ENCODE results near the gene RELN.
"Not testable (repeated sequence)": the region's sequence is repeated elsewhere in the genome, so short reads cannot be mapped to it uniquely, and the experiment has no call there.

The RELN gene

GRCh38 chr7:103989200-103989784, at the start of gene RELN:
TSS of gene RELN (minus strand) at chr7:103989658. CDS start at chr7:103989356, 302 bp downstream.
- no peak for DNase-seq

- no peak for DNase-seq
Observed at GRCh38 chr7:104038136-104038535, 48.7 kb upstream of the RELN start.

DNA sequence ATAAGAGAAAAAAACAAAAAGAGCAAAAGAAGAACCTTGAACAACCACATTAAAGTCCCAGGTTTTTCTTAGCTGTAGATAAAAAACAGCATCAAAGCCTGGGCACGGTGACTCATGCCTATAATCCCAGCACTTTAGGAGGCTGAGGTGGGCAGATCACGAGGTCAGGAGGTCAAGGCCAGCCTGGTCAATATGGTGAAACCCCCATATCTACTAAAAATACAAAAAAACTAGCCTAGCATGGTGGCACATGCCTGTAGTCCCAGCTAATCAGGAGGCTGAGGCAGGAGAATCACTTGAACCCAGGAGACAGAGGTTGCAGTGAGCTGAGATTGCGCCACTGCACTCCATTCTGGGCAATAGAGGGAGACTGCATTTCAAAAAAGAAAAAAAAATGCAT, 47.4 kb upstream of the RELN start:
- DNase-seq, result not testable (repeated sequence)

GRCh38 chr7:104035351-104035750, 45.9 kb upstream of the RELN start:
- no peak for DNase-seq

DNA sequence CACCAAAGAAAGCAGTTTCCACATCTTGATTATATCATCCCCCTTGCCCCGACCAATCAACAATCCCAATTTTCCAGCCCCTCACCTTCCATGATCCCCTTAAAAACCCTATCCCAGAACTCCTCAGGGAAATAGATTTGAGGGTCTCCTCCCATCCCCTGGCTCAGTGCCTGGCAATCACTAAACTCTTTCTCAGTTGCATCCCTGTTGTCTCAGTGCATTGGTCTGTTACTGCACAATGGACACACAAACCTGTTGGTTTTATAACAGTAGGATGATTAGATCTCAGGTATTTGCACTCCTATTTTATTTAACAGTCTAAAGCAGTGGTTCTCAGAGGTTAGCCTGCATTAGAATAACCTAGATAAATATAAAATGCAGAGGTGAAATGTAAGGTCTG, 45.2 kb upstream of the RELN start:
- no peak for DNase-seq

GRCh38 chr7:104033837-104034236, 44.4 kb upstream of the RELN start:
- no peak for DNase-seq

DNA sequence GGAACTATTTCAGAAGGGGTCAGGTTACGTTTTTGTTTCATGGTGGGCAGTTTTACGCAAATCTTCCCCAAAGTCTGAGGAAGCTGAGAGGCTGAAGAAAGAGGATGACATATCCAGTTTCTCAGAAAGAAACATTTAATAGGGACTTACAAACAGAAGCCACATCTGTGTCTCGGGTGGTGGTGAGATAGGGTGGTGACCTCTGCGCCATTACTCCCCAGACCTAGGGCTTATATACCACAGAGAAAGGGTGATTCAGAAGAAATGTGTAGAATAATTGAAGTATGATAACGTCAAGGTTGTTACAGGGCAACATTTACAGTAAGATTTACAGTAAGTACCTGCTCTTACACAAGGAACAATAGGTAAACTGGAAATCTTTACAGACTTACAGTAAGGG, 43.0 kb upstream of the RELN start:
- no peak for DNase-seq

- no peak for DNase-seq
Observed at GRCh38 chr7:104029765-104030164, 40.3 kb upstream of the RELN start.

GRCh38 chr7:104024632-104025031, 35.2 kb upstream of the RELN start:
- DNase-seq, result no peak

- no peak for DNase-seq
Observed at GRCh38 chr7:104023100-104023499, 33.6 kb upstream of the RELN start.

DNA sequence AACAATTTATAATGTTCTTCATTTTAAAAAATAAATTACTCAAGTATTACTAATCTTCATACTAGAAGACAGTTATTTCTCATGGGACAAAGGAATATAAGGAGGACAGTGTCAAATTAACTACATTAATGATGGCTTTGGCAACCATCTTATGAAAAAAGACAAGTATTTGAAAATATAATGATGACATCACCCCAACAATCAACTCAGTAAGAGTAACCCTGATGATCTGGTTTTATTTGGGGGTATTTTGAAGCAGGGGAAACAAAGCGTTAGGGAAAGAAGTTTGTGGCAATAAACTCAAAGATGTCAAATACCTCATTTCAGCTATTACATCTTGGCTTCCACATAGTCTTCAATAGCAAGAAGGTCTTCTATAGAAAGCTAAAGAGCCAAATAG, 29.0 kb upstream of the RELN start:
- no peak for DNase-seq

DNA sequence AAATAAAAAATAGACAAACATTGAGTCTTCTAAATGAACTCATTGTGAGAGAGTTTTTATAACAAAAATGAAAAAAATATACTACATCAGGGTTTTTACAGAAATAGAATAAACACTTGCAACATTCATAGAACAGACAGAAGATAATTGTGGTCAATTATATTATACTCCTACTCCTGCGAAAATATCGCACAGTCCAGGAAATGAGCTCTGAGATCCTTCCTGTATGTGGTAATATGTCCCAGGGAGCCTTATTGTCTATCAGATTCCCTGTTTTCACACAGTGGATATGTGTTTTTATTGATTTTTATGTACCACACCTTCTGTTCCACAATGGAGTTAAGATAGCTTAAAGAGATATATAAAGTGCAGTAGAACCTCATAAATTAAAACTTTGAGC, 27.5 kb upstream of the RELN start:
- no peak for DNase-seq

DNA sequence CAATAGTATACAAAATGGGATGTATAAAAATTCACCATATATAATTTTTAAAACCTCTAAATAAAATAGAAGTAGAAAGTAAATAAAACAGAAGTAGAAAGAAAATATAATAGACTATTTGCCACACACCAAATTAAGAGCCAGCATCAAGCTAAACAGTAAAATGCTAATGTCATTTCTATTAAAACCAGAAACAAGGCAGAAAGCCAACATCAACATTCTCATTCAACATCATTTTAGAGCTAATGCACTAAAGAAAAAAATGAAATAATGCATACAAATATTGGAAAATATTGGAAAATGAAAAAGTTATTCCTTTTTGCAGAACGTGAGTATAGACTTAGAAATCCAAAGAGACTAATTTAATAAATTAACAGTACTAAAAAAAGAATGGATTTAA, 23.4 kb upstream of the RELN start:
- DNase-seq, result no peak

DNA sequence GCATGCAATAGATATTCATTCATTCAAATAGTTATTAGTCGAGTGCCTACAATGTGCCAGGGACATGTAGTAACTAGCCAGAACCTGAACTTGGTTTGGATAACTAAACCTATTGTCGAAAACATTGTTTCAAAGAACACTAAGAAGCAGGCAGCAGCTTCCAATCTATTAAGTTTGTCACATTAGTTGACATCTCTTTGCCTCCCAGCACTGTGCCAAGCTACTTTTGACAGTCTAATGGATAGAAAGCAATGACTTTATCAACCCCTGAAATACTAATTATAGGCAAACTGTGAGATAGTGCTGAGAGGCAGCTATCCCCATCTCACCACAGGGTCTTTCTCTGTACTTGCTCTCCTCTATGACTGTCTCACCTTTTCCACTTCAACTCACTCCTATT, 22.4 kb upstream of the RELN start:
- no peak for DNase-seq

GRCh38 chr7:104010052-104010909, 20.8 kb upstream of the RELN start:
- DNase-seq, result no peak

DNA sequence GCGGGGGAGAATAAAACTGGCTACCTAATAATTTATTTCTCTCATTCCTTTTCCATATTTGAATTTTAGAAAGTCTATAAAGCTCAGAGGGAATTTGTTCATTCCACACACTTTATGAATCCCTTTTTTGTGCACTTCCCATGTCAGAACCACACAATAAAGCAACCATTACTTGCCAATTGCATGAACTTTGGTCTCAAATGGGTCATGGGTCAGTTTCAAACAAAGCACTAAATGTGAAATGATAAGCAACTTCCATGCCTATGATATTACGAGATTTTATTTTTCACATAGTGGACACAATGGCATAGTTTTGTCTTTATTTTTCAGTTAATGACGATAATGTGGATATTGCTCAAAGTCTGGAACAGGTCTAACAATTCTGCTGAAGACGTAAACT, 18.6 kb upstream of the RELN start:
- no peak for DNase-seq

- no peak for DNase-seq
Observed at GRCh38 chr7:104007614-104008013, 18.2 kb upstream of the RELN start.

GRCh38 chr7:104005197-104005596, 15.7 kb upstream of the RELN start:
- no peak for DNase-seq

DNA sequence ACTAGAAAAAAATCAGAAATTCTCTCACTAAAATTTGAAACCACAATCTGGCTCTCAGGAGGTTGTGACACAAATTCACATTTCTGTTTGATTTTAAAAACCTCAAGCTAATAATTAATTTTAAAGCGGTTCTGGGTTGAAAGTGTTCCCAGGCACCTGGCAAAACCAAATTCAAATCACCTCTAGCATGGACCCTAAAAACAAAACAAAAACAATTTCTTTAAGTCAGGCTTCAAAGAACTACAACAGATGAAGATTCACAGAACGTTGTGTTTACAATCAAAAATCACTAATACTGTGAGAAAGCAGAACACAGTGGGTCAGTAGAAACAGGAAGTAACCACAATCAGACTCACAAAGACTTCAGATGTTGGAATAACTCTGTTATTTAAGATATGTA, 7.2 kb upstream of the RELN start:
- no peak for DNase-seq

GRCh38 chr7:103996017-103996551, 6.6 kb upstream of the RELN start:
- DNase-seq, result no peak

DNA sequence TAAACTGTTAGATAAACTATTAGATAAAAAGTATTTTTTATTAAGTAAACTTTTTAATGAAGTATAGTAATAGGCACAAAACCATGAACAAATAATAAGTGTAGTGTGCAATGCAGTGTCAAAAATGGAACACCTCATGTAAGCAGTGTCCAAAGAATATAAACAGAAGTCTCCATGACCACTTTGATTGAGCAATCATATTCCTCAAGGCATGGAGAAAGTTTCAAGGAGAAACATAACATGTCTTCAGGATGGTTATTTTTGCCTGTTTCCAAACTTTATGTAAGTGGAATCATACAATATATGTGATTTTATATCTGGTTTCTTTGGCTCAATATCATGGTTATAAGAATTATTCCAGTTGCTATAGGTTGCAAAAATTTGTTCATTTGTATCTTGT, 6.1 kb upstream of the RELN start:
- no peak for DNase-seq

DNA sequence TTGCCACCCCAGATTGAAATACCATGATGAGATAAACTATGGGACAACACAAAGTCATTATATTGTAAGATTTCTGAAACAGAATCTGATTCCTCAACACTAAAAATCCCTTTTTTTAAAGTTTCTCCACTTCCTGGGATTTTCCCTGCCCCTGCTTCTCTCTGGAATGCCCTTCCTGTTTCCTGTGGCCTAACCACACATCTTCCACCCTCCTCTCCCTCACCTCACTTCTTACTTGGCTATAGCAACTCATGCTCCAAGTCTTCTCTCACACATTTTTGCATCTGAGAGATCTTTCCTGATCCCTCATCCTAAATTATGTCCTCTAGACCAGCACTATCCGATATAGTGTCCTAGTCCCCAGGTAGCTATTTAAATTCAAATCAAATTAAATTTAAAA, 4.1 kb upstream of the RELN start:
- no peak for DNase-seq

GRCh38 chr7:103991406-103991805, 1.9 kb upstream of the RELN start:
- no peak for DNase-seq

GRCh38 chr7:103990991-103991390, 1.5 kb upstream of the RELN start:
- no peak for DNase-seq

All from activated CD4-positive, alpha-beta T cell treated with anti-CD3 and anti-CD28 coated beads for 4 hours (primary cell).